Vagina (tissue), 2 donors: ENCODE measurements around the gene MRTFB.

ENCODE experiments used
- CTCF ChIP-seq, 3 experiments: fragments of 450-650 bp in 2 of 3; fragments of 200-600 bp in 1 of 3; sonication (generic) in 1 of 3; IDR thresholded peaks; one replicate each; pipeline ENCODE4 v1.5.1; 2017 to 2019; ENCODE audit warnings: antibody characterized with exemption in 3 of 3, mild to moderate bottlenecking in 2 of 3, moderate library complexity in 2 of 3
- POLR2A ChIP-seq, 2 donors: fragments of 450-650 bp; IDR thresholded peaks; one replicate each; pipeline ENCODE4 v1.6.1; 2017; ENCODE audit warnings: antibody characterized with exemption in 2 of 2, mild to moderate bottlenecking in 2 of 2, moderate library complexity in 2 of 2
- POLR2AphosphoS5 ChIP-seq, 2 donors: sonication (generic); formaldehyde crosslinking; IDR thresholded peaks; one replicate each; pipeline ENCODE4 v1.9.0; 2017; ENCODE audit warnings: antibody characterized with exemption in 2 of 2, mild to moderate bottlenecking in 2 of 2, low read depth in 1 of 2; ENCODE audit not compliant: insufficient read depth in 1 of 2

- TF ChIP-seq CTCF (IDR thresholded peaks at IDR 0.05), result no peak
- no peak for TF ChIP-seq POLR2A (IDR thresholded peaks at IDR 0.05)
- TF ChIP-seq POLR2AphosphoS5 (IDR thresholded peaks at IDR 0.05; ENCODE audit: insufficient read depth in 1 of 2, low read depth in 1 of 2), result peak in 1 of 2 donors; percentile 51
Observed at GRCh38 chr16:14109077-14109775, 38.1 kb downstream of the MRTFB start.
